ENCODE results near the gene DEPDC5.

Gene DEPDC5

DNA sequence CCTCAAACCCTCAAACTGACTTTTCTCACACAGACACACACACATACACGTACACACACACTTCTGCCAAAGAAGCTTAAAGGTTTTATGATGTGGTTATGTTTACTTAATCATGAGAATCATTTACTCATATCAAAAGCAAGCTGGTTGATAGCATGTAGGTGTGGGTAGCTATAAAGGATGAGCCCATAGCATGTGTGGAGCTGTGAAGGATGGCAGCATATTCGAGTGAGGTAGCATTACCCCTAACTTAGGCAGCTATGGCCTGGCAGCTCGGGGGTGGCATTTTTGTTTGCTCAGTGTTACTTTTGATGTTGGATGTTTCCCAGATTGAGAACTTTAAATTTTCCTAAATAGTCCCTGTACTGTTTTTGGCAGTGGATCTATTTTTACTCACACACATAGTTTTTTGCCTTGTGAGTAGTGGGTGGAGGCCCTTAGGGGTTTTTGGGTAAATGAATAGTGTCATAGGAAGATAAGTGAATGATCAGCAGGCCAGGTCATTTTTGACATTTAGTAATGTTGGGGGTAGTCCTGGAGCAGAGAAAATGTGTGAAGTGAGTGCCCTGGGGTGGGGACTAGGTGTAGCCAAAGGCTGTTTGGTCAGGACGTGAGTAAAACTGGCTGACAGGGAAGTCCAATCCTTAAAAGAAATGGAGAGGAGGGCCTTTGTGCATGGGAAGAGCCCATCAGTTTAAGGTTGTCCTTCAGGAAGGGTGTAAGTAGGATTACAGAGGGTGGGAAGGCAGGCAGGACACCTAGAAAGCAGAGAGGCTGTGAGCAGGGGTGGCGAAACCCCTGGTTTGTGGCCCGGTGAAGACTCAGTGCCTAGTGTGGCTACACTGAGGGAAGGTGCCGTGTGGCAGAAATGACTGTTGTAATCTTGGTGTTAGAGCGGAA is 197.6 kb downstream of the DEPDC5 start:
- DNase-seq (ENCODE audit: low spot score), result no peak

DNA sequence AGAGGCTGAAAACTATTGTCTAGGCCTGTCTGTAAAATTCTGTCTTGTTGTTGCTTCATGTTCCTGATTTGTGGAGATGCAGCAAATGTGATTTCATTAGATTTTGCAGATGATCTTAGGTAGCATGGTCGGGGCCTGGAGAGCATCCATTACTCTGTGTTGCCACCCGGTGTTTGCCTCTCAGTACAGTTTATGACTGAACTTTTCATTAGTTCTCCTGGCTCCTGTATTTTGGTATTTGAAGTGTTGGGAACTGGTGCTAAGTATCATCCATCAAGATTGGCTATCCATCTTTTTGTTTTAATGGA is 198.2 kb downstream of the DEPDC5 start:
- DNase-seq (ENCODE audit: low spot score), result no peak

DNA sequence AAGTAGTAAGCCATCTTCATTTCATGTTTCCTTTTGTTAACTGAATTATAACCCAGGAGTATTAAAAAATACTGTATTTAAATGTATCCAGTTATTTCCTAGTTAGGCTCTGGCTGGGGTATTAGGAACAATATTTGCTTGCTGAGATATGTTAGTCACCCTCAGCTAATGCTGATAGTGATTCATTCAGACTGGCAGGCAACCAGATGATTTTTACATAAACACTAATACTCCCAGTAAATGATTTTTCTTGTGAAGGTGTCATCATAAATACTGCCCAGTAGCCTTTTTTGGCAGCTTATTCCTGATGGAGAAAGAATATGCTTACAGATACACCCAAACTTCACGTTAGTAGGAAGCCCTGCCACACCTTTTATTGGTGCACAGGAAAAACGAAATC is 198.7 kb downstream of the DEPDC5 start:
- DNase-seq (ENCODE audit: low spot score), result no peak

DNA sequence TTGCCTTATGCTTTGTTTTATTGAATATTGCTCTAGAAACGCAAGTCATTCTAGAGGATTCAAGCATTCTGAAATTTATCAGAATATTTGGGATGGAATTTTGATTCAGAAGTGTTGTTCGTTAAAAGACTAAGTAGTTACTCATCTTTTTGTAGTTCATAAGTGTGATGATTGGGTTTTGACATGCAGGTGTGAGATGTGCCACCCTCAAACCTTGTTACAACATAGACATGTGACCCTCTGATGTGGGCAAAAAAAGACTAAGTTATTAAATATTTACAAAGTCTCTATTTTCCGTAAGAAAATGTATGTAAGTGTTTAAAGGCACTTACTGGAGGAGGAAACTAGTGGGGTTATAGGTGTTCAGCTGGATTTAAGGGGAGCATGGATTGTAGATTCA is 199.4 kb downstream of the DEPDC5 start:
- no peak for DNase-seq (ENCODE audit: low spot score)

- no peak for DNase-seq (ENCODE audit: low spot score)
These were observed 201.0 kb downstream of the DEPDC5 start for GRCh38 chr22:31954535-31955523.

DNA sequence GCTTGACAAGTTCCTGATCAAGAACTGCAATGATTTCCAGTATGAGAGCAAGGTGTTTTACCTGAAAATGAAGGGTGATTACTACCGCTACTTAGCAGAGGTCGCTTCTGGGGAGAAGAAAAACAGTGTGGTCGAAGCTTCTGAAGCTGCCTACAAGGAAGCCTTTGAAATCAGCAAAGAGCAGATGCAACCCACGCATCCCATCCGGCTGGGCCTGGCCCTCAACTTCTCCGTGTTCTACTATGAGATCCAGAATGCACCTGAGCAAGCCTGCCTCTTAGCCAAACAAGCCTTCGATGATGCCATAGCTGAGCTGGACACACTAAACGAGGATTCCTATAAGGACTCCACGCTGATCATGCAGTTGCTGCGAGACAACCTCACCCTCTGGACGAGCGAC is 202.5 kb downstream of the DEPDC5 start:
- no peak for DNase-seq (ENCODE audit: low spot score)

Data from germinal center (tissue), 1 donor.